HG03439 (cell line): ENCODE measurements around the gene SLC41A1.
"Not testable (repeated sequence)": the region's sequence is repeated elsewhere in the genome, so short reads cannot be mapped to it uniquely, and the experiment has no call there.

Source experiments
- ATAC-seq: cut with Tn5 transposase; IDR thresholded peaks from one replicate; pipeline ENCODE4 v1.9.1; 2021; ENCODE audit warnings: mild to moderate bottlenecking, moderate library complexity; ENCODE audit not compliant: unreplicated experiment

Gene SLC41A1

GRCh38 chr1:205812878-205813754, at the start of gene SLC41A1:
SLC41A1 (minus strand) TSS chr1:205813198; CDS start chr1:205810441, 2,757 bp downstream.
- ATAC-seq, result peak; percentile 80

- ATAC-seq, result no peak
These were observed 48.5 kb upstream of the SLC41A1 start for GRCh38 chr1:205861540-205861939.

GRCh38 chr1:205858141-205858961, 45.4 kb upstream of the SLC41A1 start:
- no peak for ATAC-seq

- not testable (repeated sequence) for ATAC-seq
These were observed 44.5 kb upstream of the SLC41A1 start for GRCh38 chr1:205857501-205857900.

GRCh38 chr1:205856433-205856832, 43.4 kb upstream of the SLC41A1 start:
- no peak for ATAC-seq

- no peak for ATAC-seq
These were observed 40.0 kb upstream of the SLC41A1 start for GRCh38 chr1:205852969-205853368.

- ATAC-seq, result no peak
These were observed 39.0 kb upstream of the SLC41A1 start for GRCh38 chr1:205851993-205852392.

GRCh38 chr1:205849619-205850355, 36.8 kb upstream of the SLC41A1 start, which contains the start of gene PM20D1:
PM20D1 (minus strand) TSS chr1:205850132; CDS start chr1:205850072, 60 bp downstream.
- peak; percentile 96 for ATAC-seq

- no peak for ATAC-seq
These were observed 30.2 kb upstream of the SLC41A1 start for GRCh38 chr1:205843036-205843859.

- ATAC-seq, result no peak
These were observed 29.2 kb upstream of the SLC41A1 start for GRCh38 chr1:205842229-205842628.

- no peak for ATAC-seq
These were observed 27.3 kb upstream of the SLC41A1 start for GRCh38 chr1:205840146-205840923.

- no peak for ATAC-seq
These were observed 24.5 kb upstream of the SLC41A1 start for GRCh38 chr1:205837382-205837970.

GRCh38 chr1:205834751-205835150, 21.8 kb upstream of the SLC41A1 start:
- ATAC-seq, result no peak

- no peak for ATAC-seq
These were observed 19.3 kb upstream of the SLC41A1 start for GRCh38 chr1:205832326-205832751.

GRCh38 chr1:205827623-205828022, 14.6 kb upstream of the SLC41A1 start:
- no peak for ATAC-seq

- ATAC-seq, result no peak
These were observed 14.0 kb upstream of the SLC41A1 start for GRCh38 chr1:205826995-205827394.

- ATAC-seq, result no peak
These were observed 13.2 kb upstream of the SLC41A1 start for GRCh38 chr1:205826016-205826806.

- ATAC-seq, result no peak
These were observed 11.2 kb upstream of the SLC41A1 start for GRCh38 chr1:205824180-205824579.
